Cardiac fibroblast (primary cell): ENCODE measurements around the gene OR10S1.
A peak's percentile ranks its signal among the peaks of the same experiment; 100 is the strongest.
"Not testable (repeated sequence)": the region's sequence is repeated elsewhere in the genome, so short reads cannot be mapped to it uniquely, and the experiment has no call there.

ENCODE experiments used
- DNase-seq, 2 donors: peaks; one replicate each; pipeline versions ENCODE4 v3.0.0 to v3.0.0-alpha.2; 2010; ENCODE audit warnings: low read depth in 2 of 2
- H3K4me3 ChIP-seq, 2 donors: replicated peaks in 1 of 2; 1 replicate in 1 of 2; 2 replicates in 1 of 2; pipeline ENCODE4 v1.5.1; 2011; ENCODE audit warnings: low read depth in 2 of 2, low read length in 2 of 2, mild to moderate bottlenecking in 2 of 2, moderate library complexity in 1 of 2
- CTCF ChIP-seq: IDR thresholded peaks from one replicate; pipeline ENCODE4 v1.5.1; 2011; ENCODE audit warnings: low read depth, mild to moderate bottlenecking, low read length, inconsistent platforms

OR10S1 gene

GRCh38 chr11:123977731-123978347 lies at the start of gene OR10S1:
TSS of gene OR10S1 (minus strand) at chr11:123977781. CDS start at chr11:123977664, 117 bp downstream.
- DNase-seq, result peak in 1 of 2 donors; percentile 10
- H3K4me3 ChIP-seq, result no peak within 1 kb of the TSS
- TF ChIP-seq CTCF, result no peak

GRCh38 chr11:124026498-124026897 lies 48.9 kb upstream of the OR10S1 start, which contains the start of gene OR10G8:
TSS of gene OR10G8 (plus strand) at chr11:124026798. CDS start at chr11:124029623, 2,825 bp downstream.
- no peak for TF ChIP-seq CTCF
- H3K4me3 ChIP-seq, result no peak within 1 kb of the TSS
- DNase-seq, result no peak

- H3K4me3 ChIP-seq, DNase-seq: not testable (repeated sequence)
Measured at GRCh38 chr11:124015837-124016236, 38.3 kb upstream of the OR10S1 start.

GRCh38 chr11:124012697-124013096 lies 35.1 kb upstream of the OR10S1 start, which contains the start of gene OR10G4:
TSS of gene OR10G4 (plus strand) at chr11:124012997. CDS start at chr11:124015575, 2,578 bp downstream.
- DNase-seq, result no peak
- no peak within 1 kb of the TSS for H3K4me3 ChIP-seq
- TF ChIP-seq CTCF, result no peak

GRCh38 chr11:123995119-123995518 lies 17.5 kb upstream of the OR10S1 start, which contains the start of gene OR10G6:
TSS of gene OR10G6 (minus strand) at chr11:123995161. CDS start at chr11:123995161, 0 bp downstream.
- DNase-seq, result no peak
- no peak for TF ChIP-seq CTCF

GRCh38 chr11:123979311-123979710 lies 1.7 kb upstream of the OR10S1 start:
- no peak for DNase-seq
- H3K4me3 ChIP-seq, result no peak overlapping the region
- TF ChIP-seq CTCF, result no peak

More at GRCh38 chr11:123995119-123995518, 17.5 kb upstream of the OR10S1 start, which contains the start of gene OR10G6:
- no peak within 1 kb of the TSS for H3K4me3 ChIP-seq

GRCh38 chr11:123976770-123977560 lies 616 bp downstream of the OR10S1 start:
- no peak overlapping the region for H3K4me3 ChIP-seq
- TF ChIP-seq CTCF, result no peak
- DNase-seq, result no peak
